Stimulated activated effector memory CD8-positive, alpha-beta T cell treated with anti-CD3 and anti-CD28 coated beads, Interleukin-12 subunit alpha, Interleukin-12 subunit beta, amount 100 ng/mL, for 72 hours (primary cell): ENCODE data around the gene SPOCK1.

Source experiments
- ATAC-seq: fragments of 150-1000 bp; cut with Tn5 transposase; 2 replicates; pipeline ENCODE4 v1.10.0; 2021
- DNase-seq, 2 donors: peaks; one replicate each; pipeline ENCODE4 v3.0.0; 2021 to 2022; ENCODE audit warnings: low spot score in 2 of 2
- H3K27ac Mint-ChIP-seq: one replicate; pipeline ENCODE4 v1.8.0; 2022; ENCODE audit warnings: mild to moderate bottlenecking, mixed read lengths
- H3K36me3 Mint-ChIP-seq: one replicate; pipeline ENCODE4 v1.8.0; 2022; ENCODE audit warnings: mild to moderate bottlenecking, mixed read lengths
- H3K4me1 Mint-ChIP-seq: one replicate; pipeline ENCODE4 v1.8.0; 2022; ENCODE audit warnings: mixed read lengths
- H3K4me3 Mint-ChIP-seq: one replicate; pipeline ENCODE4 v1.8.0; 2022; ENCODE audit warnings: mild to moderate bottlenecking, mixed read lengths
- H3K9me3 Mint-ChIP-seq: one replicate; pipeline ENCODE4 v1.8.0; 2022; ENCODE audit warnings: mixed read lengths

Gene SPOCK1

GRCh38 chr5:137282216-137282615, 216.9 kb downstream of the SPOCK1 start:
- H3K9me3 Mint-ChIP-seq = no peaks in the 10 kb centered on the region
- H3K27ac Mint-ChIP-seq = no peak overlapping the region
- ATAC-seq (no peak), DNase-seq (no peak)
- no peaks in the 10 kb centered on the region for H3K4me1 Mint-ChIP-seq
- H3K36me3 Mint-ChIP-seq = no peaks in the 10 kb centered on the region
- H3K4me3 Mint-ChIP-seq = no peak overlapping the region

DNA sequence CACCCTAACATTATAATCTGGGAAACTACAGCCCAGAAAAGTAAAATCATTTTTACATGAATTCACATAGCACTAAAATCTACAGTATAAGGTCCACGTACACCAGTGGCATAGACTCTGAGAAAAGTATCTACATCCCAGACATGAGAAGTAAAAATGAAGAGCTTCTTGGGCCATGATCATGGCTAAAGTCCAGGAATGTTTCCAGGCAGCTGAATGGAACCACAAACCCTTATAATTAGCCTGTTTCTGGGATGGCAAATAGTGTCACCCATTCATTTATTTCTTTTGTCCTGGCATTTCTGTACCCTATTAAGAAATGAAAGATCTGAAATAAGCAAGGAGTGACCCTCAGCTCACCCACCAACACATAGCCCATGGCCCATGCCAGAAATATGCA, 217.9 kb downstream of the SPOCK1 start:
- no peak overlapping the region for H3K27ac Mint-ChIP-seq
- H3K9me3 Mint-ChIP-seq = no peaks in the 10 kb centered on the region
- no peak for ATAC-seq
- no peak overlapping the region for H3K4me3 Mint-ChIP-seq
- DNase-seq = no peak
- H3K4me1 Mint-ChIP-seq = no peaks in the 10 kb centered on the region
- H3K36me3 Mint-ChIP-seq = no peaks in the 10 kb centered on the region

DNA sequence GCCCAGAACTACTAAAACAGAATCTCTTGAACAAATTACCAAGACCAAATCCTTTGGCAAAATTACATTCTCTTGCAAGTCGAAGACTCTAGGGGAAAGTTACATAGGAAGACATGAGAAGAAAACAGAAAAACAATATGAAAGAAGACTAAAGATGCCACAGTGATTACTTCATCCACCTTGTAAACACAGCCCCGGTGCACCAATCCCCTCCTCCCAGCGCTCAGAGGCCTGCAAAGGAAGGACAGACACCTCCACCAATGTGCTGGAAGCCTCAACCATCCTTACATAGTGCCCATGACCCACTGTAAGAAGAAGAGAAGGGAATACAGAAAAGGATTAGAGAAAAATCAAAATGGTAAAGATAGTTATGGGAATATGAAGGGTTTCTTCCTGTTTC, 218.5 kb downstream of the SPOCK1 start:
- no peaks in the 10 kb centered on the region for H3K36me3 Mint-ChIP-seq
- ATAC-seq (no peak), DNase-seq (no peak)
- H3K9me3 Mint-ChIP-seq = no peaks in the 10 kb centered on the region
- H3K4me3 Mint-ChIP-seq = no peak overlapping the region
- no peaks in the 10 kb centered on the region for H3K4me1 Mint-ChIP-seq
- H3K27ac Mint-ChIP-seq = no peak overlapping the region

DNA sequence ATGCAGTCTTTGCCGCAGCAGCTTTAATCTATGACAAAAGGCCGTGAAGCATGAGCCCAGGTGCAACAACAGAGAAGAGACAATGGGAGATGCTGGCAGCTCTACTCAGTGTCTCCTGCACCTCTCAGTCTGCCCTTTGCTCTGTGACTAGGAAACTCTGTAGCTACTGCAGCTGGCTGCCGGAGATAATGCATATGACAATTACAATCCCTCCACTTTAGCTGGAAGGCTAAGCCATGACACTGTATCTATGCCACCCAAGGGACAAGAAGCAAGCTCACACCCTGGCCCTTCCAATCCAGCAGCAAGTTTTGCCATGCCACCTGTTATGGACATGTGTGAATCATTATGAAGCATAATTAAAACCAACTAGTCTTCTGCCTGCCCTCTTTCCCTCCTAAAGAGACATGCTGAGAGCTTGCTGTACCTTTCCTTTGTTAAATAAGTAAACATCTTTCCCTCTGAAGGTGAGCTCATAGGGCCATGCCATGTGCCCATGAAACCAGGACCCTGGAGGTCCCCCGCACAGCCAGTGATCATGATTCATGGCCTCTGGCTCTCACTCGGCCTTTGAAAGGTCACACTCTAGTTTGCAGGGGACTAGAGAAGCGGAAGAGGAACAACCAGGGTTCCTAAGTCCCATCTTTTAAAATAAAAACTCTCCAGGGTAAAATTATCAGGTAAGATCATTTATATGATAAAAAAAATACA, 219.4 kb downstream of the SPOCK1 start:
- Mint-ChIP-seq H3K4me1 (no peaks in the 10 kb centered on the region), H3K4me3 (no peak overlapping the region), H3K27ac (no peak overlapping the region), H3K36me3 (no peaks in the 10 kb centered on the region), H3K9me3 (no peaks in the 10 kb centered on the region)
- DNase-seq (no peak), ATAC-seq (no peak)

GRCh38 chr5:137278476-137278875, 220.7 kb downstream of the SPOCK1 start:
- DNase-seq = no peak
- Mint-ChIP-seq H3K4me3 (no peak overlapping the region), H3K36me3 (no peaks in the 10 kb centered on the region), H3K4me1 (no peaks in the 10 kb centered on the region), H3K27ac (no peak overlapping the region), H3K9me3 (no peaks in the 10 kb centered on the region)
- ATAC-seq = no peak

DNA sequence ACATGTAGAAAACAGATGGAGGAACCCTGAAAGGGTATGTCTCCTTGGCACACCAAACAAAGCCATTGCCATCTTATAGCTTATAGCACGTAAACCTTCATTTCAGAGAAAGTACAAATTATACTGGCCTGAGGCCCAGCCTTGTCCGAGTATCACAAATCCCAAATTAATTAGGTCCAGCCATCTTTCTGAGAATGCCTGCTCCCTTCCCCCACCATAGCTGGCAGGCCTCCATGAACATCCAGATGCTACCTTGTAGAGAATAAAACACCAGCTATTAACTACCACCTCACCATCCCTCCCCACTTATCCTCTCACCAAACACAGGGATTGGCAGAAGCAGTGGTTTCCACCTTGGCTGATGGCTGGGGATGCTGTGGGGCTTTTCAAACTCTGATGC, 224.0 kb downstream of the SPOCK1 start:
- H3K27ac Mint-ChIP-seq = no peak overlapping the region
- H3K4me3 Mint-ChIP-seq = no peak overlapping the region
- no peaks in the 10 kb centered on the region for H3K9me3 Mint-ChIP-seq
- DNase-seq = no peak
- ATAC-seq = no peak
- H3K36me3 Mint-ChIP-seq = no peaks in the 10 kb centered on the region
- H3K4me1 Mint-ChIP-seq = no peaks in the 10 kb centered on the region

GRCh38 chr5:137273511-137273910, 225.6 kb downstream of the SPOCK1 start:
- no peak for ATAC-seq
- no peak overlapping the region for H3K27ac Mint-ChIP-seq

DNA sequence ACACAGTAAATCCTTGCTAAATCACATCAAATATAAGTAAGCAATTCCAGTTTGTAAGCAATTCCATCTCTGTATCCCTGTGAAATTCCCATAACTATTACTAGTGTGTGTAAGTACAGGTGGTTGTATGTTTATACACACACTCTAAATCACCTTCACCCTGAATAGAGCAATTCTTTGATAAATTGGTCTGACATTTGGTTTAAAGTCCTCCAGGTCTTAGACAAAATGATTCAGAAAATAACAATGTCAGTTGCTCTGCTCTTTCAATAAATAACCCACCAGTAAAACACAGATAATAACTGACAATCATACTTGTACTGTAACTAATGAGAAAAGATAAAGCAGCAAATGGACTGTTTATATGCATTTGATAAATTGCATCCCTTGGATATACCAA, 226.3 kb downstream of the SPOCK1 start:
- Mint-ChIP-seq H3K27ac (no peak overlapping the region), H3K4me1 (no peaks in the 10 kb centered on the region), H3K36me3 (no peaks in the 10 kb centered on the region), H3K9me3 (no peaks in the 10 kb centered on the region), H3K4me3 (no peak overlapping the region)
- ATAC-seq (no peak), DNase-seq (no peak)

More at GRCh38 chr5:137273511-137273910, 225.6 kb downstream of the SPOCK1 start:
- Mint-ChIP-seq H3K36me3 (no peaks in the 10 kb centered on the region), H3K9me3 (no peaks in the 10 kb centered on the region), H3K4me1 (no peaks in the 10 kb centered on the region), H3K4me3 (no peak overlapping the region)
- no peak for DNase-seq

DNA sequence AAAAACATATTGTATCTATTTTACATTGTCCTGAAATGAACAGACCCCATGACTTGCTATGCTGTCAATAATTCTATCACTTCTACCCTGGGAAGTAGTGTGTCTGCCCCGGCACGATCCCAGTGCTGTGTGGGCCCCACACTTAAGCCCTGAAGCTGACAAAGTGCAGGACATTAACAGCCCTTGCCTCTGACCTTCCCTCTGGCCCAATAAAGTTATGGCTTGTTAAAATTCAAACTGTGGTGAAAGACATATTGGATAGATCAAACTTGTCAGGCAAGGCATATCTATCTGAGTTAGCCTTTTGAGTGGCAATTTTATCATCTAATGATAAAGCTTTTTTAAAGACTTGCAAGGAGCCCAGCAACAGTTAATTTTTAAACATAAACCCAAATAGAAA, 229.2 kb downstream of the SPOCK1 start:
- DNase-seq (no peak), ATAC-seq (no peak)
- Mint-ChIP-seq H3K27ac (no peak overlapping the region), H3K36me3 (no peaks in the 10 kb centered on the region), H3K9me3 (no peaks in the 10 kb centered on the region), H3K4me3 (no peak overlapping the region), H3K4me1 (no peaks in the 10 kb centered on the region)

DNA sequence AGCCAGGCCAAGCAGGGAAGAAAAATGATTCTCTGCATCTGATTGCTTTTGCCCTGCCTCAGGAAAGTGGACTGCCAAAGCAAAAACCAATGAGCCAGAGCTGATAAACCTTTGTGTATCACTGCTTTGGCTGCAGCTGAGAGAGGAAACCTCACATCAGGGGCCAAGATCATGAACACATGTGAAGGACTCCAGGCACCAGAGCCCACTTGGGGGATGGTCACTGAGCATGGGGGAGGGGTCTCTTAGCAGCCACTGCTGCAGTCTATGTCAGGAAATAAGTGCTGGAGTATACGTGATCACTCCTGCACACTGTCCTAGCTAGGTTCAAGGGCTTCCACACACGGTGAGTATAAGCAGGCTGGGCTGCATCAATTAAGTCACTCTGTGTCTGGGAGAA, 229.9 kb downstream of the SPOCK1 start:
- Mint-ChIP-seq H3K36me3 (no peaks in the 10 kb centered on the region), H3K27ac (no peak overlapping the region), H3K9me3 (no peaks in the 10 kb centered on the region), H3K4me3 (no peak overlapping the region), H3K4me1 (no peaks in the 10 kb centered on the region)
- ATAC-seq (no peak), DNase-seq (no peak)

GRCh38 chr5:137268646-137269045, 230.5 kb downstream of the SPOCK1 start:
- Mint-ChIP-seq H3K9me3 (no peaks in the 10 kb centered on the region), H3K27ac (no peak overlapping the region), H3K4me1 (no peaks in the 10 kb centered on the region), H3K4me3 (no peak overlapping the region), H3K36me3 (no peaks in the 10 kb centered on the region)
- DNase-seq (no peak), ATAC-seq (no peak)

DNA sequence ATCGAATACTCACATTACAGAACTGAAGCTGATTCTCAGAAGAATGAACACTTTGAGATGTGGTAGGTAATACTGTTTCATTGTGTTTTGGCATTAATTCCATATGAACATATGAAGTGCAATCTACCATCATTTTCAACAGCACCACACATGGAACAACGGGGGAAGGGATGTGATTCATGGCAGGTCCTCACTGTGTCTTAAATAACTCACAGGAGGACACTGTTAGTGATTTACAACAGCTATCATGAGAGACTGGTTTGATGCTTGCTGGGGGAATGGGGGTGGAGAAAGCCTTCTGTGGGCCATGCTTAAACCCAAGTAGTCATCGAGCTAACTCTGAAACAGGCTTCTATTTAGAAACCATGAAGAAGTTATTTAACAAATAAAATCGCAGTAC, 232.9 kb downstream of the SPOCK1 start:
- Mint-ChIP-seq H3K9me3 (no peaks in the 10 kb centered on the region), H3K4me3 (no peak overlapping the region), H3K4me1 (no peaks in the 10 kb centered on the region), H3K36me3 (no peaks in the 10 kb centered on the region), H3K27ac (no peak overlapping the region)
- ATAC-seq (no peak), DNase-seq (no peak)

- Mint-ChIP-seq H3K27ac (no peak overlapping the region), H3K4me1 (no peaks in the 10 kb centered on the region), H3K4me3 (no peak overlapping the region), H3K36me3 (no peaks in the 10 kb centered on the region), H3K9me3 (no peaks in the 10 kb centered on the region)
- no peak for ATAC-seq
- DNase-seq = no peak
Measured at GRCh38 chr5:137265457-137265856, 233.7 kb downstream of the SPOCK1 start.

DNA sequence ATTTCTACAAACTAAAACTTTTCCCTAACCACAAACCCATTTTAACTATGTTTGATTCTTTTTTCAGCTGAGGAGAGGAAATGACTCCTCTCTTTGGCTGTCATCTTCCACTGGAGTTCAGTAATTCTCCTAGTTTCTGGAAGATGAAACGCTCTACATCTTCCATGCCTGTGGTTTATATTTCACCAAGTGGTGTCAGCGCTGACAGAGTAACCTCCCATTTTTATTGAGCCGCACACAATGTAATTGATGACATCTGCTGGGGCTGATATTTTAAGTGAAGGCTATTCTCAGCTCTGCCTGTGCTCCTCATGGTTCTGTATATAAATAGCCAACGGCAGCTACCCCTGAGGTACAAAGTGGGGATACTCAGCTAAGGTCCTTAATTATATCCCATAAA, 234.6 kb downstream of the SPOCK1 start:
- DNase-seq (no peak), ATAC-seq (no peak)
- Mint-ChIP-seq H3K36me3 (no peaks in the 10 kb centered on the region), H3K9me3 (no peaks in the 10 kb centered on the region), H3K27ac (no peak overlapping the region), H3K4me1 (no peaks in the 10 kb centered on the region), H3K4me3 (no peak overlapping the region)

DNA sequence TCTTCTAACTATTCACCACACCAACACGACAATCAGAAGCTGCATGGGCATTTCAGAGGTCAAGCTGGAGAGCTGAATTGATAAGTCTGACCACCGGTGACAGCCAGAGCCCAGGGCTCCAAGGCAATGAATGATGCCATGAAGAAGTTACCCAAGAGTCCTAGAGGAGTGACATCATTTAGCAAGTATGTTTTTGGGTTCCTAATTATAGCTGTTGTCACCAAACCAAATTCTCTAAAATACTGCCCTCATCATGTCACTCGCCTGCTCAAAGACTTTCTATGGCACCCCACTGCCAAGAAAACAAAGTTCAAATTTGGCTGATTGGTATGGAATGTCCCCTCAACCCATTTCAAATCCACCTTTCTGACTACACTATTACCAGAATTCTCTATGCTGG, 235.1 kb downstream of the SPOCK1 start:
- DNase-seq = no peak
- no peaks in the 10 kb centered on the region for H3K4me1 Mint-ChIP-seq
- H3K36me3 Mint-ChIP-seq = no peaks in the 10 kb centered on the region
- no peak for ATAC-seq
- no peak overlapping the region for H3K27ac Mint-ChIP-seq
- no peaks in the 10 kb centered on the region for H3K9me3 Mint-ChIP-seq
- H3K4me3 Mint-ChIP-seq = no peak overlapping the region

DNA sequence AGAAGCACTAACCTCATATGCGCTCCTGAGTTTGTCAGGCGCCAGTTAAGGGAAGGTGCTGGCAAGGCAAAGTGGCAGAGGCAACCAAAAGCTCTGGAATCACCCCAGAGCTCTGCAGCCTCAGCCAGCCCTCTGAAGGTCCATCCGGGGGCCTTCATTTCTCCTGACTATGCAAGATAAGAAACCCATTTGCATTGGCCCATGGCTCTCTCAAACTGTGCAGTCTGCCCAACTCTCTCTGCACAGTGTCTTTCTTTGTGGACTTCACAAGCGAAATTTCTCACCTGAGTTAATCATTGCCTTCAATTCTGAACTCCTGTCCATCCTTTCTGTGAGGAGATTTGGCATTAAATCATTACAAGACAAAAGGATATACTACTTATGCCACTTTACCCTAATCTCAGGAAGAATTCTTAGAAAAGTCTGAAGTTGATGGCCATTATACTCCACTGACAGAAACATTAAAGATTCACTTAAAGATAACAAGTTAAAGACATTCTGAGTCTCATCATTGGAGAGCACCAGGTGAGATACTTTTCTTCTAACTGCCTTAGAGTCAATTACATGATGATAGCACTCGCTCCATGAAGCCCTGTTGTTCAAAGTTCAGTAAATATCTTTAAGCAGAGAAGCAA, 235.6 kb downstream of the SPOCK1 start:
- Mint-ChIP-seq H3K27ac (no peak overlapping the region), H3K4me3 (no peak overlapping the region), H3K4me1 (no peaks in the 10 kb centered on the region), H3K9me3 (no peaks in the 10 kb centered on the region), H3K36me3 (no peaks in the 10 kb centered on the region)
- ATAC-seq (no peak), DNase-seq (no peak)
